Heart right ventricle (tissue), 16 donors: Measurements from ENCODE around the gene ARID5B. TPM values are rescaled to one million over a fixed set of nuclear protein-coding genes. Genes with fewer than 3 reads are reported as not detected.

Experiments used
- ATAC-seq, 8 donors: fragments of 200-7000 bp; cut with Tn5 transposase; one replicate each; pipeline ENCODE4 v1.9.1; 2020; ENCODE audit warnings: mild to moderate bottlenecking in 8 of 8, moderate library complexity in 8 of 8, moderate number of reproducible peaks in 1 of 8
- DNase-seq, 2 donors: peaks; one replicate each; pipeline ENCODE4 v3.0.0-alpha.2; 2020
- H3K27ac ChIP-seq, 10 donors: fragments of 200-600 bp; sonication (generic) in 2 of 10; one replicate each; pipeline versions ENCODE4 v1.5.0 to v1.8.0; 2020 to 2022; ENCODE audit warnings: mild to moderate bottlenecking in 3 of 10
- H3K27me3 ChIP-seq, 7 donors: fragments of 200-600 bp; one replicate each; pipeline ENCODE4 v1.8.0; 2021 to 2022; ENCODE audit warnings: mild to moderate bottlenecking in 2 of 7
- H3K36me3 ChIP-seq, 9 donors: fragments of 200-600 bp; sonication (generic) in 1 of 9; one replicate each; pipeline versions ENCODE4 v1.5.0 to v1.8.0; 2020 to 2022; ENCODE audit warnings: mild to moderate bottlenecking in 2 of 9
- H3K4me1 ChIP-seq, 9 donors: fragments of 200-600 bp; sonication (generic) in 1 of 9; one replicate each; pipeline versions ENCODE4 v1.5.0 to v1.8.0; 2020 to 2022; ENCODE audit warnings: mild to moderate bottlenecking in 4 of 9
- H3K4me3 ChIP-seq, 10 donors: fragments of 200-600 bp; sonication (generic) in 2 of 10; one replicate each; pipeline versions ENCODE4 v1.5.0 to v1.8.0; 2020 to 2022; ENCODE audit warnings: mild to moderate bottlenecking in 7 of 10, moderate library complexity in 2 of 10
- H3K9me3 ChIP-seq, 11 donors: fragments of 200-600 bp in 10 of 11; sonication (generic) in 2 of 11; one replicate each; pipeline versions ENCODE4 v1.5.0 to v1.8.0; 2013 to 2022; ENCODE audit warnings: mild to moderate bottlenecking in 2 of 11, control low read depth in 1 of 11, moderate library complexity in 1 of 11
- CTCF ChIP-seq, 9 donors: fragments of 200-600 bp; sonication (generic) in 2 of 9; IDR thresholded peaks; one replicate each; pipeline versions ENCODE4 v1.5.0 to v1.8.0; 2021 to 2022; ENCODE audit warnings: antibody characterized with exemption in 9 of 9, mild to moderate bottlenecking in 5 of 9, moderate library complexity in 1 of 9
- WGBS, 2 donors: extraction: QIAGEN DNeasy Blood & Tissue Kit; methylation state at CpG; one replicate each; pipeline ENCODE4 v1.1.7; 2013; ENCODE audit warnings: inconsistent platforms in 1 of 2; 5-methylcytosine and 5-hydroxymethylcytosine counted together
- intact Hi-C, 10 donors: fragments of 100-400 bp; cut with DNase I; formaldehyde crosslinking; loops; one replicate each; pipeline versions ENCODE4 v1.11.1 to v1.14.2; 2022
- polyA plus RNA-seq, 2 donors: library from polyadenylated mRNA; stranded (reverse); fragments of 200-250 nt; gene quantifications; one replicate each; pipeline ENCODE4 v1.2.3, GENCODE V29; 2013
- total RNA-seq, 10 donors: library from RNA; stranded (reverse); fragmentation: NEBNext Ultra II Directional in 3 of 10; extraction: Animal tissue kit (Norgen Biotek cat#: 25700) in 3 of 10; gene quantifications; one replicate each; pipeline versions ENCODE4 v1.2.1 to v1.2.4, GENCODE V29; 2021 to 2023
- donor health status: Arrhythmogenic right ventricular cardiomyopathy.
- donor health status: ischemic (EF 13 %, LVEDD 7.1; RV severe dilation, severe dysfunction).
- donor health status: healthy with polysubstance abuse.
- donor health status: DM: no; HTN: yes; CAD: no.
- donor health status: DM: no; HTN: no; CAD: no.
- donor health status: ischemic (EF 25% LVEDD 6.9; RV normal size, moderate dysfunction).
- donor health status: ischemic (EF 25% LVEDD 5.7; RV mildly dilated, moderate dysfunction).
- donor health status: healthy.
- donor health status: DM: yes; HTN: yes; CAD: no.
- donor health status: Ischemic cardiomyopathy.
- donor health status: ischemic (EF 35%, LVEDD 5.7; RV mildly dilated, moderate dysfunction).
- donor health status: nonischemic (EF 11% LVEDD 7.7; RV severe dilation, severe dysfunction).
- donor health status: DM: yes; HTN: yes; CAD: no.
- donor health status: PGD.
- donor health status: ischemic (EF 29% LVEDD 5.4; RV normal size, mild dysfunction).
- donor health status: nonischemic (EF 23%, LVEDD 6.1; RV moderate dilation, normal function).

Gene ARID5B
- total and polyA plus RNA-seq, 12 donors = 5.3 to 108 (median 25.5) TPM

DNA sequence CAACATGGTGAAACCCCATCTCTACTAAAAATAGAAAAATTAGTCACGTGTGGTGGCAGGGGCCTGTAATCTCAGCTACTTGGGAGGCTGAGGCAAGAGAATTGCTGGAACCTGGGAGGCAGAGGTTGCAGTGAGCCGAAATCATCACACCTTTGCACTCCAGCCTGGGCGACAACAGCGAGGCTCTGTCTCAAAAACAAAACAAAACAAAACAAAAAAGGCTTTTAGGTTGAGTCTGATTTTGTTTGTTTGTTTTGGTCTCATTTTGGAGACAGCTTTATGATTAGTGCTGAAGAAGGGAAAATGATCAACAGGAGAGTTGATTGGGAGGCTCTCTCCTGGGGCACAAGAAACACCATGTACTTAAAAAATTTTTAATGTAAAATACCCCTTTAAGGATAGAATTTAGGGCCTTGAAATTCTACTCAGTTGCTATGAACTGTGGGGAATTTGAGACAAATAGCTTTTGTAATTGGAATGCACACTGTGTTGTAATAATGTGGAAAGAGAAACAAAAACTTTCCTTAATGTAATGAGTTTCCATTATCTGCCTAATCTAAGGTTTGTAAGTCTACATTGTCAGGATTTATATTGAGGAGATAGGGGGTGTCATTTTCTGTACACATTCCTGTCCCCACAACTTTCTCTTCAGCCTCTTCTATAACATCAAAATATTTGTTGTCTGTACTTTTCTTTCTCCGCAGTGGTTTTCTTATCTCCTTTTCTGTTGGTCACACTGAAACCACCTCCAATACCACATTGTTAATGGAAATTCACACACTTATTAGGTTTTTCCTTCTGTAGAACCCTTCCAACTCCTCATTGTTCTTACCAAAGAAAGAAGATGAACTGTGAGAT is 41.3 kb downstream of the ARID5B start:
- peak overlapping the region; percentile 10 to 88 (median 61) for H3K27ac ChIP-seq
- H3K4me3 ChIP-seq = peak overlapping the region in 5 of 10 donors; percentile 6 to 29 (median 13)
- ATAC-seq (peak in 5 of 8 donors; percentile 19 to 60 (median 38)), DNase-seq (no peak)
- peaks cover 0 to 76% (median 23%) of the 10 kb centered on the region in 9 donors for H3K4me1 ChIP-seq
- no peaks in the 10 kb centered on the region for H3K27me3 ChIP-seq
- WGBS, 2 donors = 83 to 85% methylated on average over 5 of the region's 5 CpGs
- TF ChIP-seq CTCF (IDR thresholded peaks at IDR 0.05) = no peak
- peaks cover 0 to 35% (median 0%) of the 10 kb centered on the region in 9 donors for H3K36me3 ChIP-seq
- intact Hi-C loops = loop anchor here in 1 of 10 donors (2.0 to 5.0 kb wide), 2 partner anchors 30 to 41 kb away; partner anchors contain the start of gene ARID5B
- no peaks in the 10 kb centered on the region for H3K9me3 ChIP-seq

GRCh38 chr10:61943674-61944378 is 42.3 kb downstream of the ARID5B start:
- H3K4me3 ChIP-seq = peak overlapping the region in 5 of 10 donors; percentile 6 to 29 (median 13)
- DNase-seq = no peak
- intact Hi-C loops = loop anchor here in 1 of 10 donors (2.0 to 5.0 kb wide), 2 partner anchors 29 to 42 kb away; partner anchors contain the start of gene ARID5B

GRCh38 chr10:61944410-61945147 is 43.1 kb downstream of the ARID5B start:
- peaks cover 0 to 60% (median 18%) of the 10 kb centered on the region in 9 donors for H3K4me1 ChIP-seq
- intact Hi-C loops = loop anchor here in 1 of 10 donors (5.0 kb wide), 1 partner anchor 42 kb away; the partner anchor contains the start of gene ARID5B
- peak overlapping the region in 4 of 10 donors; percentile 54 to 88 (median 65) for H3K27ac ChIP-seq

More at GRCh38 chr10:61943674-61944378, 42.3 kb downstream of the ARID5B start:
- Histone ChIP-seq H3K27me3 (no peaks in the 10 kb centered on the region), H3K27ac (peak overlapping the region in 9 of 10 donors; percentile 23 to 88 (median 64)), H3K9me3 (no peaks in the 10 kb centered on the region), H3K36me3 (peaks cover 0 to 45% (median 0%) of the 10 kb centered on the region in 9 donors), H3K4me1 (peaks cover 0 to 67% (median 18%) of the 10 kb centered on the region in 9 donors)
- peak in 5 of 9 donors; percentile 8 to 48 (median 33) for TF ChIP-seq CTCF (IDR thresholded peaks at IDR 0.05)
- 36 to 62% methylated on average over 1 of the region's 1 CpG for WGBS, 2 donors
- peak in 6 of 8 donors; percentile 57 to 77 (median 72) for ATAC-seq

More at GRCh38 chr10:61944410-61945147, 43.1 kb downstream of the ARID5B start:
- TF ChIP-seq CTCF (IDR thresholded peaks at IDR 0.05) = no peak
- Histone ChIP-seq H3K27me3 (no peaks in the 10 kb centered on the region), H3K4me3 (no peak overlapping the region), H3K9me3 (no peaks in the 10 kb centered on the region), H3K36me3 (peaks cover 0 to 52% (median 0%) of the 10 kb centered on the region in 9 donors)
- no peak for ATAC-seq
- 96 to 97% methylated on average over 1 of the region's 1 CpG for WGBS, 2 donors
- no peak for DNase-seq
